Measurements from ENCODE around the gene KIAA0930.

DNA sequence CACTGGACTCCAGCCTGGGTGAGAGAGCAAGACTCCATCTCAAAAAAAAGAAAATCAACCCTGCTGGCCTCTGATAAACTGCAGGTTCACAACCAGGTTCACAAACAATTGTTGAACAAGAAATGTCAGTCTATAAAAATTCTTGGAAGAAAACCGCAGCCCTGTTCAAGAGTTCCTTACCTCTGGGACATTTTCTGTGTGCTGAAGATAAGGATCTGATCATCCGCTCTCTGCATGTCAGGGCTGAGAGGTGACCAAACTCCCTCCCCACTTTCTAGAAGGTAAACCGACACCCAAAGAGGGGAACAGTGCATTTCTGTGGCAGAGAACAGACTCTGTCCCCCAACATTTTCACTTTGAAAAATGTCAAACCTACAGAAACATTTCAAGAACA lies 39.9 kb upstream of the KIAA0930 start:
- TF ChIP-seq, protein P1, sequence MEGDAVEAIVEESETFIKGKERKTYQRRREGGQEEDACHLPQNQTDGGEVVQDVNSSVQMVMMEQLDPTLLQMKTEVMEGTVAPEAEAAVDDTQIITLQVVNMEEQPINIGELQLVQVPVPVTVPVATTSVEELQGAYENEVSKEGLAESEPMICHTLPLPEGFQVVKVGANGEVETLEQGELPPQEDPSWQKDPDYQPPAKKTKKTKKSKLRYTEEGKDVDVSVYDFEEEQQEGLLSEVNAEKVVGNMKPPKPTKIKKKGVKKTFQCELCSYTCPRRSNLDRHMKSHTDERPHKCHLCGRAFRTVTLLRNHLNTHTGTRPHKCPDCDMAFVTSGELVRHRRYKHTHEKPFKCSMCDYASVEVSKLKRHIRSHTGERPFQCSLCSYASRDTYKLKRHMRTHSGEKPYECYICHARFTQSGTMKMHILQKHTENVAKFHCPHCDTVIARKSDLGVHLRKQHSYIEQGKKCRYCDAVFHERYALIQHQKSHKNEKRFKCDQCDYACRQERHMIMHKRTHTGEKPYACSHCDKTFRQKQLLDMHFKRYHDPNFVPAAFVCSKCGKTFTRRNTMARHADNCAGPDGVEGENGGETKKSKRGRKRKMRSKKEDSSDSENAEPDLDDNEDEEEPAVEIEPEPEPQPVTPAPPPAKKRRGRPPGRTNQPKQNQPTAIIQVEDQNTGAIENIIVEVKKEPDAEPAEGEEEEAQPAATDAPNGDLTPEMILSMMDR (conservative IDR thresholded peaks at IDR 0.05; ENCODE audit: low read depth in 2 of 2): no peak
- TF ChIP-seq POLR2AphosphoS5 (IDR thresholded peaks at IDR 0.05; ENCODE audit: low read depth): no peak
- TF ChIP-seq EZH2 (IDR thresholded peaks at IDR 0.05; ENCODE audit: low read depth, unreplicated experiment): no peak
- no peak for TF ChIP-seq JUNB (IDR thresholded peaks at IDR 0.05; ENCODE audit: unreplicated experiment)
- TF ChIP-seq, protein P2, sequence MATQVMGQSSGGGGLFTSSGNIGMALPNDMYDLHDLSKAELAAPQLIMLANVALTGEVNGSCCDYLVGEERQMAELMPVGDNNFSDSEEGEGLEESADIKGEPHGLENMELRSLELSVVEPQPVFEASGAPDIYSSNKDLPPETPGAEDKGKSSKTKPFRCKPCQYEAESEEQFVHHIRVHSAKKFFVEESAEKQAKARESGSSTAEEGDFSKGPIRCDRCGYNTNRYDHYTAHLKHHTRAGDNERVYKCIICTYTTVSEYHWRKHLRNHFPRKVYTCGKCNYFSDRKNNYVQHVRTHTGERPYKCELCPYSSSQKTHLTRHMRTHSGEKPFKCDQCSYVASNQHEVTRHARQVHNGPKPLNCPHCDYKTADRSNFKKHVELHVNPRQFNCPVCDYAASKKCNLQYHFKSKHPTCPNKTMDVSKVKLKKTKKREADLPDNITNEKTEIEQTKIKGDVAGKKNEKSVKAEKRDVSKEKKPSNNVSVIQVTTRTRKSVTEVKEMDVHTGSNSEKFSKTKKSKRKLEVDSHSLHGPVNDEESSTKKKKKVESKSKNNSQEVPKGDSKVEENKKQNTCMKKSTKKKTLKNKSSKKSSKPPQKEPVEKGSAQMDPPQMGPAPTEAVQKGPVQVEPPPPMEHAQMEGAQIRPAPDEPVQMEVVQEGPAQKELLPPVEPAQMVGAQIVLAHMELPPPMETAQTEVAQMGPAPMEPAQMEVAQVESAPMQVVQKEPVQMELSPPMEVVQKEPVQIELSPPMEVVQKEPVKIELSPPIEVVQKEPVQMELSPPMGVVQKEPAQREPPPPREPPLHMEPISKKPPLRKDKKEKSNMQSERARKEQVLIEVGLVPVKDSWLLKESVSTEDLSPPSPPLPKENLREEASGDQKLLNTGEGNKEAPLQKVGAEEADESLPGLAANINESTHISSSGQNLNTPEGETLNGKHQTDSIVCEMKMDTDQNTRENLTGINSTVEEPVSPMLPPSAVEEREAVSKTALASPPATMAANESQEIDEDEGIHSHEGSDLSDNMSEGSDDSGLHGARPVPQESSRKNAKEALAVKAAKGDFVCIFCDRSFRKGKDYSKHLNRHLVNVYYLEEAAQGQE (IDR thresholded peaks at IDR 0.05; ENCODE audit: unreplicated experiment): no peak
- TF ChIP-seq EZH2phosphoT487 (IDR thresholded peaks at IDR 0.05; ENCODE audit: unreplicated experiment): no peak
- TF ChIP-seq CREB1 (CRISPR knock-in tag; IDR thresholded peaks at IDR 0.05; ENCODE audit: low read depth): no peak
- TF ChIP-seq, protein P3, sequence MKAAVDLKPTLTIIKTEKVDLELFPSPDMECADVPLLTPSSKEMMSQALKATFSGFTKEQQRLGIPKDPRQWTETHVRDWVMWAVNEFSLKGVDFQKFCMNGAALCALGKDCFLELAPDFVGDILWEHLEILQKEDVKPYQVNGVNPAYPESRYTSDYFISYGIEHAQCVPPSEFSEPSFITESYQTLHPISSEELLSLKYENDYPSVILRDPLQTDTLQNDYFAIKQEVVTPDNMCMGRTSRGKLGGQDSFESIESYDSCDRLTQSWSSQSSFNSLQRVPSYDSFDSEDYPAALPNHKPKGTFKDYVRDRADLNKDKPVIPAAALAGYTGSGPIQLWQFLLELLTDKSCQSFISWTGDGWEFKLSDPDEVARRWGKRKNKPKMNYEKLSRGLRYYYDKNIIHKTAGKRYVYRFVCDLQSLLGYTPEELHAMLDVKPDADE (IDR thresholded peaks at IDR 0.05): no peak
- no peak for TF ChIP-seq NANOG (IDR thresholded peaks at IDR 0.05; ENCODE audit: borderline replicate concordance)
- no peak for TF ChIP-seq ZNF114 (CRISPR knock-in tag; IDR thresholded peaks at IDR 0.05)
- TF ChIP-seq STAT1 (IDR thresholded peaks at IDR 0.05; ENCODE audit: unreplicated experiment): no peak
- TF ChIP-seq, protein P4, sequence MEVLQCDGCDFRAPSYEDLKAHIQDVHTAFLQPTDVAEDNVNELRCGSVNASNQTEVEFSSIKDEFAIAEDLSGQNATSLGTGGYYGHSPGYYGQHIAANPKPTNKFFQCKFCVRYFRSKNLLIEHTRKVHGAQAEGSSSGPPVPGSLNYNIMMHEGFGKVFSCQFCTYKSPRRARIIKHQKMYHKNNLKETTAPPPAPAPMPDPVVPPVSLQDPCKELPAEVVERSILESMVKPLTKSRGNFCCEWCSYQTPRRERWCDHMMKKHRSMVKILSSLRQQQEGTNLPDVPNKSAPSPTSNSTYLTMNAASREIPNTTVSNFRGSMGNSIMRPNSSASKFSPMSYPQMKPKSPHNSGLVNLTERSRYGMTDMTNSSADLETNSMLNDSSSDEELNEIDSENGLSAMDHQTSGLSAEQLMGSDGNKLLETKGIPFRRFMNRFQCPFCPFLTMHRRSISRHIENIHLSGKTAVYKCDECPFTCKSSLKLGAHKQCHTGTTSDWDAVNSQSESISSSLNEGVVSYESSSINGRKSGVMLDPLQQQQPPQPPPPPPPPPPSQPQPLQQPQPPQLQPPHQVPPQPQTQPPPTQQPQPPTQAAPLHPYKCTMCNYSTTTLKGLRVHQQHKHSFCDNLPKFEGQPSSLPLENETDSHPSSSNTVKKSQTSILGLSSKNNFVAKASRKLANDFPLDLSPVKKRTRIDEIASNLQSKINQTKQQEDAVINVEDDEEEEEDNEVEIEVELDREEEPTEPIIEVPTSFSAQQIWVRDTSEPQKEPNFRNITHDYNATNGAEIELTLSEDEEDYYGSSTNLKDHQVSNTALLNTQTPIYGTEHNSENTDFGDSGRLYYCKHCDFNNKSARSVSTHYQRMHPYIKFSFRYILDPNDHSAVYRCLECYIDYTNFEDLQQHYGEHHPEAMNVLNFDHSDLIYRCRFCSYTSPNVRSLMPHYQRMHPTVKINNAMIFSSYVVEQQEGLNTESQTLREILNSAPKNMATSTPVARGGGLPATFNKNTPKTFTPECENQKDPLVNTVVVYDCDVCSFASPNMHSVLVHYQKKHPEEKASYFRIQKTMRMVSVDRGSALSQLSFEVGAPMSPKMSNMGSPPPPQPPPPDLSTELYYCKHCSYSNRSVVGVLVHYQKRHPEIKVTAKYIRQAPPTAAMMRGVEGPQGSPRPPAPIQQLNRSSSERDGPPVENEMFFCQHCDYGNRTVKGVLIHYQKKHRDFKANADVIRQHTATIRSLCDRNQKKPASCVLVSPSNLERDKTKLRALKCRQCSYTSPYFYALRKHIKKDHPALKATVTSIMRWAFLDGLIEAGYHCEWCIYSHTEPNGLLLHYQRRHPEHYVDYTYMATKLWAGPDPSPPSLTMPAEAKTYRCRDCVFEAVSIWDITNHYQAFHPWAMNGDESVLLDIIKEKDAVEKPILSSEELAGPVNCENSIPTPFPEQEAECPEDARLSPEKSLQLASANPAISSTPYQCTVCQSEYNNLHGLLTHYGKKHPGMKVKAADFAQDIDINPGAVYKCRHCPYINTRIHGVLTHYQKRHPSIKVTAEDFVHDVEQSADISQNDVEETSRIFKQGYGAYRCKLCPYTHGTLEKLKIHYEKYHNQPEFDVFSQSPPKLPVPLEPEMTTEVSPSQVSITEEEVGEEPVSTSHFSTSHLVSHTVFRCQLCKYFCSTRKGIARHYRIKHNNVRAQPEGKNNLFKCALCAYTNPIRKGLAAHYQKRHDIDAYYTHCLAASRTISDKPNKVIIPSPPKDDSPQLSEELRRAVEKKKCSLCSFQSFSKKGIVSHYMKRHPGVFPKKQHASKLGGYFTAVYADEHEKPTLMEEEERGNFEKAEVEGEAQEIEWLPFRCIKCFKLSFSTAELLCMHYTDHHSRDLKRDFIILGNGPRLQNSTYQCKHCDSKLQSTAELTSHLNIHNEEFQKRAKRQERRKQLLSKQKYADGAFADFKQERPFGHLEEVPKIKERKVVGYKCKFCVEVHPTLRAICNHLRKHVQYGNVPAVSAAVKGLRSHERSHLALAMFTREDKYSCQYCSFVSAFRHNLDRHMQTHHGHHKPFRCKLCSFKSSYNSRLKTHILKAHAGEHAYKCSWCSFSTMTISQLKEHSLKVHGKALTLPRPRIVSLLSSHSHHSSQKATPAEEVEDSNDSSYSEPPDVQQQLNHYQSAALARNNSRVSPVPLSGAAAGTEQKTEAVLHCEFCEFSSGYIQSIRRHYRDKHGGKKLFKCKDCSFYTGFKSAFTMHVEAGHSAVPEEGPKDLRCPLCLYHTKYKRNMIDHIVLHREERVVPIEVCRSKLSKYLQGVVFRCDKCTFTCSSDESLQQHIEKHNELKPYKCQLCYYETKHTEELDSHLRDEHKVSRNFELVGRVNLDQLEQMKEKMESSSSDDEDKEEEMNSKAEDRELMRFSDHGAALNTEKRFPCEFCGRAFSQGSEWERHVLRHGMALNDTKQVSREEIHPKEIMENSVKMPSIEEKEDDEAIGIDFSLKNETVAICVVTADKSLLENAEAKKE (CRISPR knock-in tag; IDR thresholded peaks at IDR 0.05): no peak

All from GM23338 (cell line).